Activated CD4-positive, CD25-positive, alpha-beta regulatory T cell treated with anti-CD3 and anti-CD28 coated beads, Interleukin-2, amount 50 U/mL, for 72 hours (primary cell): ENCODE measurements around the gene BTK.

Experiments
- DNase-seq: peaks from one replicate; pipeline ENCODE4 v3.0.0; 2021

The BTK gene

GRCh38 chrX:101385795-101386541 is at the start of gene BTK:
Gene BTK, minus strand, starts transcription at chrX:101386191. Its CDS starts 10,907 bp downstream, at chrX:101375284.
- DNase-seq, result no peak

GRCh38 chrX:101430457-101431078 is 44.6 kb upstream of the BTK start:
- DNase-seq, result no peak

DNA sequence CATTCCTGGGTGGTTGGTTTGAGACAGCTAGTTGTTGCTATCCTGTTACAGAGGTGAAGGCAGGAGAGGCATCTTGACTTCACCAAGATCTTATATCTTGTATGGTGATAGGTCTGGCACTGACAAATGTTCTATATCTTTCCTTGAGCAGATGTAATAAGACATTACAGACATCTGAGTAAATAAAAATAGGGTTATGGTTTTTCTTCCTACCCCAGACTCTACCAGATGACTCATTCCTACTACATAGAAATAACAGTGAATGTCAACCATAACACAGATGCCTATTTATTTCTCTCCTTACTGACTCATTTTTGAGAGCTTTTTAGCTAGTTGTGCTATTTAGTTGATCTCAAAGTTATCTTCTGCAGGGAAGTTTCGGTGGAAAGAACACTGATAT is 43.9 kb upstream of the BTK start:
- DNase-seq, result no peak

DNA sequence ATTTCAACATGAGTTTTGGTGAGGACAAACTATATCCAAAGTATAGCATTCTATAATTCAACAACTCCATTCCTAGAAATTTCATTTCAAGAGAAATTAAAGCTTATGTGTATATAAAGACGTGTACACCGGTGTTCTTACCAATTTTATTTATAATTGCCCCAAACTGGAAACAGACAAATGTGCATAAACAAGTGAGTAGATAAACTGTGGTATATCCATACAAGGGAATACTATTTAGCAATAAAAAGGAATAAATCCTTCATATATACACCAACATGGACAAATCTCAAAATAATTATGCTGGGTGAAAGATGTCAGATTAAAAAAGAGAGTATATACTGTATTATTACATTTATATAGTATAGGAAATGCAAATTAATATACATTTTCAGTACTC is 42.0 kb upstream of the BTK start:
- no peak for DNase-seq

DNA sequence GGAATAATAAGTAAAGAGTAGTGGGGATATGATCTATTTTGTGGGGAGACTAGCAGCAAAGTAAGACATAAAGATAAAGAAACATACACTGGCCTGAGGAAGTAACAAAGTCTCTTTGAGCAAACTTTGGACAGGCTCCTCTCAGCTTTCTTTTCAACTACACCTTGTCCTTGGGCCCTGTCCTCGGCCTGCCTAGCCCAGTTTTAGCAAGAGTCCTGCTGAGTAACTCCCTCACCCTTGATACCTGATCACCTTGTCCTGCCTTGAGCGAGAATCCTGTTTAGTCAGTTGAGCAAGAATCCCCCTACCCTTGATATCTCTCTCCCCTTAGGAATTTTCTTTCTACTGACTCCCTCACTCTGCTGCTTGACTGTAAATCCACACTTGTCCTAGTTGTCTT is 33.5 kb upstream of the BTK start:
- no peak for DNase-seq

DNA sequence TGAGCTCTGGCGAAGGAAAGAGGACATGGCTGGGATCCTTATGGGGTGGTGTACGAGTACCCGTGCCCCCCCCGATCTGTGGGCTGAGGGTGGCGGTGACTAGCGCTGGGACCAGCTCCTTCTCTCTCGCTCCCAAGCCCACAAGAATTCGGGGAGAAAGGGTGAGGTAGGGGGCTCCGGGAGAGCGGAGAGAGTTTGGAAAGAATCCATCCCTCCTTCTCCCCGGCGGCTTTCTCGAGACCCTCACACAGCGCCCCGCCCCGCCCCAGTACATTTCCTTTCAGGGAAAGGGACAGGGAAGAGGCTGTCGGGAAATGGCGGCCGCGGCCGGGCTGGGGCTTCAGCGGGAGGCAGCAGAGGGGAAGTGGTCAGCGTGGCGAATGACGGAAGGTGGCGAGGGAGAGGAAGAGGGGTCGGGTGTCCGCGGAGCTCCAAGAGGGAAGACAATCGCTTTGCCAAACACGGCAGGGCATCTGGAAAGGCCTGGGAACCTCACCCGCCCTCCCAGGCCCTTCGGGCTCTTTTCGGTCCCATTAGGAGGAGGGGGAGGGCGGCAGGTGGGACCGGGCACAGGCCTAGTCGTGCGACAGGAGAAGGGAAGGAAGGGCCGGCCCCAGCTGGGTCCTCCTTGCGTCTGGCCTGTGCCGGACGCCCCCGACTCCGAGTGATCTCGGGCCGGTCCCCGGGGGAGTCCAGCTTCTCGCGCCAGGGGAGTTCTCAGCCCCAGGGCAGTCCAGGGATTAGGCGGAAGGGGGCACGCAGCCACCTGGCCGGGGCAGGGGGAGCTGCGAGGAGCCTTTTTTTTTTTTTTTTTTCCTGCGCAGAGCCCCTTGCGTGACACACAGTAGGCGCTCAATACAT is 32.2 kb upstream of the BTK start:
- DNase-seq, result peak; percentile 65

DNA sequence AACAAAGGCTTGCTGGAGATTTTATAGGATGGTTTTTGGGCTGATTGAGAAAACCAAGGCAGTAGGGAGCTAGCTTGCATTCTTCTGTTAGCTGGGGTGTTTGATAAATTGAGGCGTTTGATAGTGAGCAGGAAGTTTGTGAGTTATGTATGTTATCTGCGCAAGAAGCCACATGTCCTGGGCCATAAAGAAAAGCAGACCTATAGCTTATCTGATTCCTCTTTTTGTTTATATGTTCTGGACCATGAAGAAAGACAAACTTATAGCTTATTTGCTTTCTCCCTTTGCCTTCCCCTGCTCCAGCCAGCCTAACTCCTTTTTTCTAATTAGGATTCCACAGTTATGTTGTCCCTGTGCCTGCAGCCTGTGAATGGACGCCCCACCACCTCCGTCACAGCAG is 31.2 kb upstream of the BTK start:
- no peak for DNase-seq

GRCh38 chrX:101416691-101417090 is 30.7 kb upstream of the BTK start:
- DNase-seq, result no peak

DNA sequence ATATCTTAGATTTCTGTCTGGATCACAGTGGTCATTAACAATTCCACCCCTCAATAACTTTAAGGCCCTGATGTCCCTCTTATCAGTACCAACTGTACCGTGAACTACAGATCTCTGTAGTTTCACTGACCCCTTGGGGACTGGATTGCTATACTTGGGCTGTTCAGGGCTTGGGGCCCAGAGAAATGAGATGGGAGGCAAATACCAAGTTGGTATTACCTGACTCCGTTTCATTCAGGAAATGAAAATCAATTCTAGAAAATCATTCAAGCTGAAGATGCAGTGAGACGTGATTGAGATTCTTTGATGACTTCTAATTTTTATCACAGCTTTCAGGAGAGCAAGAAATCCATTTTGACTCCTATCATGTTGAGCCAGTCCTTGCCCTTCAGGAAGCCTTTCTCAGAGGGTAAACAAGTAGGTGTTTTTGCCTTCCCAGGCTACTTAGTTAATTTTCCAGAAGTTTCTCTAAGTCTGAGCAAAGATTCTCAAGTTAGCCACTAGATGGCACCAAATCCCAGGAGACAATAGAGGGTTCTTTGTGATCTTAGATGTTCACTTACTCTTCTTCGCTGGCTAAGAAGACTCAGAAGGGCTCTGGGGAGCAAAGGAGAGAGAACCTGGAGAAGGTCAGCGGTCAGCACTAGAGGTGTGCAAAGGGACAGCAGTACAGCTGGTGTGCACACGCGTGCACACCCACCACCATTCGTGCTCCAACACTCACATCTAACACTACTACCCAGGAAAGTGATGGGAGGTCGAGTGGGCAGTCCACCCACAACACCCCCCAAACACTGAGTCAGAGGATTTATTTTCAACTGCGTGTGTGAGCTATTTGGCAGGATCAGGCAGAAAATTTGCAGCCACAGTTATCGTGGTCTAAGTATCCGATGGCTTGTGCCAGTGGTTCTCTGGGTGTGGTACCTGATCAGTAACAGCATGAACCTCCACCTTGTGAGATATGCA is 29.5 kb upstream of the BTK start:
- DNase-seq, result no peak

- DNase-seq, result no peak
Measured at GRCh38 chrX:101411984-101412383, 26.0 kb upstream of the BTK start.

- no peak for DNase-seq
Measured at GRCh38 chrX:101410461-101410860, 24.5 kb upstream of the BTK start.

- DNase-seq, result no peak
Measured at GRCh38 chrX:101409043-101409442, 23.1 kb upstream of the BTK start.

- no peak for DNase-seq
Measured at GRCh38 chrX:101408532-101408841, 22.5 kb upstream of the BTK start.

- DNase-seq, result peak; percentile 74
Measured at GRCh38 chrX:101407748-101408531, 21.9 kb upstream of the BTK start, which contains the start of the genes GLA and HNRNPH2. Gene GLA, minus strand, starts transcription at chrX:101407925. Its CDS starts 22 bp downstream, at chrX:101407903. Gene HNRNPH2, plus strand, starts transcription at chrX:101408222. Its CDS starts 3,767 bp downstream, at chrX:101411989.

- DNase-seq, result no peak
Measured at GRCh38 chrX:101407167-101407747, 21.3 kb upstream of the BTK start.

GRCh38 chrX:101399825-101400224 is 13.8 kb upstream of the BTK start:
- no peak for DNase-seq

GRCh38 chrX:101398694-101399093 is 12.7 kb upstream of the BTK start:
- DNase-seq, result no peak

DNA sequence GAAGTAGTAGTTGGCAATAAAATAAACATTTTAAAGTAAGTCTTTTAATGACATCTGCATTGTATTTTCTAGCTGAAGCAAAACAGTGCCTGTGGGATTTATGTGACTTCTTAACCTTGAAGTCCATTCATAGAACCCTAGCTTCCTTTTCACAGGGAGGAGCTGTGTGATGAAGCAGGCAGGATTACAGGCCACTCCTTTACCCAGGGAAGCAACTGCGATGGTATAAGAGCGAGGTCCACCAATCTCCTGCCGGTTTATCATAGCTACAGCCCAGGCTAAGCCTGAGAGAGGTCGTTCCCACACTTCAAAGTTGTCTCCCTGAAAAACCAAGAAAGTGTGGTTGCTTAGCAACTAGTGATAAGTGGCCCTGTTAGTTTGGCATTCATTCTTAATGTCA is 11.8 kb upstream of the BTK start:
- DNase-seq, result no peak

- DNase-seq, result no peak
Measured at GRCh38 chrX:101395789-101396188, 9.8 kb upstream of the BTK start.

- no peak for DNase-seq
Measured at GRCh38 chrX:101394372-101394771, 8.4 kb upstream of the BTK start.
